ENCODE data around the gene DUXB. TPM values are rescaled to one million over a fixed set of nuclear protein-coding genes. Genes with fewer than 3 reads are reported as not detected.

Gene DUXB
- total RNA-seq, 1 donor from 2014 or later: not detected

GRCh38 chr16:75695708-75696107 lies 5.6 kb downstream of the DUXB start:
- Histone ChIP-seq H3K36me3 (ENCODE audit: control insufficient read depth, insufficient read depth, low read length) (no peaks in the 10 kb centered on the region), H3K4me3 (ENCODE audit: low read depth, low read length) (no peak overlapping the region), H3K27me3 (ENCODE audit: control insufficient read depth, insufficient read depth, low read length) (no peaks in the 10 kb centered on the region)
- no peak for DNase-seq (ENCODE audit: low read depth)
- TF ChIP-seq CTCF (IDR thresholded peaks at IDR 0.05; ENCODE audit: insufficient read depth, low read length, poor library complexity, severe bottlenecking): no peak

GRCh38 chr16:75687361-75687760 lies 13.9 kb downstream of the DUXB start:
- TF ChIP-seq CTCF (IDR thresholded peaks at IDR 0.05; ENCODE audit: insufficient read depth, low read length, poor library complexity, severe bottlenecking): no peak
- Histone ChIP-seq H3K27me3 (ENCODE audit: control insufficient read depth, insufficient read depth, low read length) (no peaks in the 10 kb centered on the region), H3K4me3 (ENCODE audit: low read depth, low read length) (no peak overlapping the region), H3K36me3 (ENCODE audit: control insufficient read depth, insufficient read depth, low read length) (no peaks in the 10 kb centered on the region)
- DNase-seq (ENCODE audit: low read depth): no peak

- DNase-seq (ENCODE audit: low read depth): no peak
- Histone ChIP-seq H3K36me3 (ENCODE audit: control insufficient read depth, insufficient read depth, low read length) (no peaks in the 10 kb centered on the region), H3K27me3 (ENCODE audit: control insufficient read depth, insufficient read depth, low read length) (no peaks in the 10 kb centered on the region), H3K4me3 (ENCODE audit: low read depth, low read length) (no peak overlapping the region)
- no peak for TF ChIP-seq CTCF (IDR thresholded peaks at IDR 0.05; ENCODE audit: insufficient read depth, low read length, poor library complexity, severe bottlenecking)
Observed at GRCh38 chr16:75682308-75682707, 19.0 kb downstream of the DUXB start.

GRCh38 chr16:75679366-75679765 lies 21.9 kb downstream of the DUXB start:
- no peak for DNase-seq (ENCODE audit: low read depth)
- TF ChIP-seq CTCF (IDR thresholded peaks at IDR 0.05; ENCODE audit: insufficient read depth, low read length, poor library complexity, severe bottlenecking): no peak
- no peak overlapping the region for H3K4me3 ChIP-seq (ENCODE audit: low read depth, low read length)
- no peaks in the 10 kb centered on the region for H3K27me3 ChIP-seq (ENCODE audit: control insufficient read depth, insufficient read depth, low read length)
- H3K36me3 ChIP-seq (ENCODE audit: control insufficient read depth, insufficient read depth, low read length): no peaks in the 10 kb centered on the region

- Histone ChIP-seq H3K4me3 (ENCODE audit: low read depth, low read length) (no peak within 1 kb of the TSS), H3K27me3 (ENCODE audit: control insufficient read depth, insufficient read depth, low read length) (no peaks in the 10 kb centered on the region), H3K36me3 (ENCODE audit: control insufficient read depth, insufficient read depth, low read length) (no peaks in the 10 kb centered on the region)
- no peak for TF ChIP-seq CTCF (IDR thresholded peaks at IDR 0.05; ENCODE audit: insufficient read depth, low read length, poor library complexity, severe bottlenecking)
- DNase-seq (ENCODE audit: low read depth): no peak
Observed at GRCh38 chr16:75676909-75677308, 24.4 kb downstream of the DUXB start, which contains the start of gene CPHXL2. Gene CPHXL2, minus strand, starts transcription at chr16:75677009. Its CDS starts 10 bp downstream, at chr16:75676999.

GRCh38 chr16:75667503-75667902 lies 33.8 kb downstream of the DUXB start:
- H3K27me3 ChIP-seq (ENCODE audit: control insufficient read depth, insufficient read depth, low read length): no peaks in the 10 kb centered on the region
- no peaks in the 10 kb centered on the region for H3K36me3 ChIP-seq (ENCODE audit: control insufficient read depth, insufficient read depth, low read length)
- H3K4me3 ChIP-seq (ENCODE audit: low read depth, low read length): no peak overlapping the region
- no peak for DNase-seq (ENCODE audit: low read depth)
- no peak for TF ChIP-seq CTCF (IDR thresholded peaks at IDR 0.05; ENCODE audit: insufficient read depth, low read length, poor library complexity, severe bottlenecking)

Measured in kidney epithelial cell (primary cell).